PC-9 (cell line): ENCODE measurements around the gene C3orf18.

ENCODE experiments used
- CTCF ChIP-seq: fragments of 200-600 bp; sonication (generic); conservative IDR thresholded peaks from 2 replicates; pipeline ENCODE4 v1.6.1; 2017; ENCODE audit warnings: mixed run types, antibody characterized with exemption, mild to moderate bottlenecking, moderate library complexity
- EZH2 ChIP-seq: fragments of 200-600 bp; sonication (generic); IDR thresholded peaks from 2 replicates; pipeline ENCODE4 v1.8.0; 2017; ENCODE audit warnings: antibody characterized with exemption, low read depth

- TF ChIP-seq CTCF (no peak), EZH2 (no peak)
These were observed 14.9 kb downstream of the C3orf18 start for GRCh38 chr3:50552598-50552997.
